Heart left ventricle (tissue), 13 donors: ENCODE measurements around the gene PKD1.

Experiments
- CTCF ChIP-seq, 12 donors: fragments of 200-600 bp; sonication (generic) in 4 of 12; IDR thresholded peaks; one replicate each; pipeline versions ENCODE4 v1.5.0 to v1.8.0; 2018 to 2022; ENCODE audit warnings: antibody characterized with exemption in 12 of 12, mild to moderate bottlenecking in 5 of 12
- POLR2A ChIP-seq, 2 donors: fragments of 450-650 bp; IDR thresholded peaks; one replicate each; pipeline ENCODE4 v1.6.1; 2017; ENCODE audit warnings: antibody characterized with exemption in 2 of 2, mild to moderate bottlenecking in 2 of 2, moderate library complexity in 2 of 2
- donor health status: ischemic (EF 13 %, LVEDD 7.1; RV severe dilation, severe dysfunction).
- donor health status: DM: no; HTN: yes; CAD: no.
- donor health status: DM: no; HTN: no; CAD: no.
- donor health status: ischemic (EF 25% LVEDD 6.9; RV normal size, moderate dysfunction).
- donor health status: ischemic (EF 25% LVEDD 5.7; RV mildly dilated, moderate dysfunction).
- donor health status: ischemic (EF 35%, LVEDD 5.7; RV mildly dilated, moderate dysfunction).
- donor health status: nonischemic (EF 11% LVEDD 7.7; RV severe dilation, severe dysfunction).
- donor health status: DM: yes; HTN: yes; CAD: no.
- donor health status: PGD.
- donor health status: ischemic (EF 29% LVEDD 5.4; RV normal size, mild dysfunction).
- donor health status: nonischemic (EF 23%, LVEDD 6.1; RV moderate dilation, normal function).

GRCh38 chr16:2060346-2060745 lies 75.4 kb downstream of the PKD1 start:
- TF ChIP-seq CTCF (IDR thresholded peaks at IDR 0.05) = no peak
- TF ChIP-seq POLR2A (IDR thresholded peaks at IDR 0.05) = no peak
